ENCODE measurements around the gene ALX4. TPM values are rescaled to one million over a fixed set of nuclear protein-coding genes. Genes with fewer than 3 reads are reported as not detected.

ALX4 gene
- total and polyA plus RNA-seq, 2 donors (not counting 3 experiments of a cell fraction or from before 2014, with no cell fraction given) = not detected

- Histone ChIP-seq H3K9me1 (replicated peaks; ENCODE audit: control insufficient read depth, extremely low read depth, insufficient read depth, low read length) (no peaks in the 10 kb centered on the region), H3K79me2 (ENCODE audit: control insufficient read depth, insufficient read depth, low read length) (no peaks in the 10 kb centered on the region), H3K36me3 (ENCODE audit: control insufficient read depth in 2 of 2, extremely low read depth in 1 of 2, insufficient read depth in 2 of 2, low read length in 2 of 2) (no peaks in the 10 kb centered on the region), H3K4me1 (ENCODE audit: control insufficient read depth, extremely low read depth, insufficient read depth, low read length) (no peaks in the 10 kb centered on the region), H2AFZ (ENCODE audit: low read depth, low read length) (no peak overlapping the region), H3K27ac (ENCODE audit: insufficient read depth, low read depth, low read length) (no peak overlapping the region), H3K4me3 (replicated peaks in 1 of 3; ENCODE audit: insufficient read depth in 1 of 3, low read depth in 1 of 3, low read length in 3 of 3) (no peak overlapping the region), H3K9ac (replicated peaks; ENCODE audit: extremely low read depth, insufficient read depth, low read length) (no peak overlapping the region), H3K9me3 (replicated peaks; ENCODE audit: control insufficient read depth, insufficient read depth, low read length) (no peaks in the 10 kb centered on the region), H3K4me2 (ENCODE audit: insufficient read depth, low read length) (no peak overlapping the region), H4K20me1 (replicated peaks; ENCODE audit: control insufficient read depth, extremely low read depth, insufficient read depth, low read length) (no peaks in the 10 kb centered on the region), H3K27me3 (ENCODE audit: control insufficient read depth in 2 of 2, insufficient read depth in 2 of 2, low read length in 2 of 2) (peaks cover 72 to 85% of the 10 kb centered on the region in 2 experiments)
- DNase-seq (ENCODE audit: low read depth, low spot score) (no peak), FAIRE-seq (no peak)
- intact Hi-C loops (cut with micrococcal nuclease) = no loop called here
- ChIA-PET POLR2A (no interaction called here), CTCF (interaction anchor here (0.7 to 2.4 kb wide), 4 partner anchors 9 to 230 kb away, joined by 3 to 20 read pairs (median 4); partner anchors contain the start of gene EXT2)
- TF ChIP-seq, protein P1, sequence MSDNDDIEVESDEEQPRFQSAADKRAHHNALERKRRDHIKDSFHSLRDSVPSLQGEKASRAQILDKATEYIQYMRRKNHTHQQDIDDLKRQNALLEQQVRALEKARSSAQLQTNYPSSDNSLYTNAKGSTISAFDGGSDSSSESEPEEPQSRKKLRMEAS (IDR thresholded peaks at IDR 0.05; ENCODE audit: insufficient read depth, insufficient read length) = no peak
- TF ChIP-seq GATA2 (IDR thresholded peaks at IDR 0.05; ENCODE audit: insufficient read depth, insufficient read length, low read depth, low read length) = no peak
- peak; percentile 46 for TF ChIP-seq EZH2 (IDR thresholded peaks at IDR 0.05; ENCODE audit: borderline replicate concordance, low read depth, low read length, severe bottlenecking)
- dilution Hi-C loops (cut with MboI; ENCODE audit: extremely low pct_ligation_motif_present, low sequenced_read_pairs) = no loop called here
- BruUV-seq (replicated peaks) = no TSS peak
These were observed 15.0 kb upstream of the ALX4 start for GRCh38 chr11:44324749-44325525.

GRCh38 chr11:44324222-44324621, 14.3 kb upstream of the ALX4 start:
- H3K9ac ChIP-seq (replicated peaks; ENCODE audit: extremely low read depth, insufficient read depth, low read length) = no peak overlapping the region
- no peaks in the 10 kb centered on the region for H4K20me1 ChIP-seq (replicated peaks; ENCODE audit: control insufficient read depth, extremely low read depth, insufficient read depth, low read length)
- no peak overlapping the region for H2AFZ ChIP-seq (ENCODE audit: low read depth, low read length)
- H3K9me1 ChIP-seq (replicated peaks; ENCODE audit: control insufficient read depth, extremely low read depth, insufficient read depth, low read length) = no peaks in the 10 kb centered on the region
- H3K27ac ChIP-seq (ENCODE audit: insufficient read depth, low read depth, low read length) = no peak overlapping the region
- dilution Hi-C loops (cut with MboI; ENCODE audit: extremely low pct_ligation_motif_present, low sequenced_read_pairs) = no loop called here
- intact Hi-C loops (cut with micrococcal nuclease) = no loop called here
- H3K27me3 ChIP-seq (ENCODE audit: control insufficient read depth in 2 of 2, insufficient read depth in 2 of 2, low read length in 2 of 2) = peaks cover 75 to 86% of the 10 kb centered on the region in 2 experiments
- no TSS peak for BruUV-seq (replicated peaks)
- no peaks in the 10 kb centered on the region for H3K4me1 ChIP-seq (ENCODE audit: control insufficient read depth, extremely low read depth, insufficient read depth, low read length)
- no peaks in the 10 kb centered on the region for H3K36me3 ChIP-seq (ENCODE audit: control insufficient read depth in 2 of 2, extremely low read depth in 1 of 2, insufficient read depth in 2 of 2, low read length in 2 of 2)
- H3K9me3 ChIP-seq (replicated peaks; ENCODE audit: control insufficient read depth, insufficient read depth, low read length) = no peaks in the 10 kb centered on the region
- ChIA-PET CTCF (interaction anchor here (1.3 to 1.8 kb wide), 2 partner anchors 10 to 230 kb away, joined by 3 to 6 read pairs; partner anchors contain the start of gene EXT2), POLR2A (no interaction called here)
- no peak for TF ChIP-seq MYC (IDR thresholded peaks at IDR 0.05; ENCODE audit: low read depth, low read length)
- TF ChIP-seq, protein P2, sequence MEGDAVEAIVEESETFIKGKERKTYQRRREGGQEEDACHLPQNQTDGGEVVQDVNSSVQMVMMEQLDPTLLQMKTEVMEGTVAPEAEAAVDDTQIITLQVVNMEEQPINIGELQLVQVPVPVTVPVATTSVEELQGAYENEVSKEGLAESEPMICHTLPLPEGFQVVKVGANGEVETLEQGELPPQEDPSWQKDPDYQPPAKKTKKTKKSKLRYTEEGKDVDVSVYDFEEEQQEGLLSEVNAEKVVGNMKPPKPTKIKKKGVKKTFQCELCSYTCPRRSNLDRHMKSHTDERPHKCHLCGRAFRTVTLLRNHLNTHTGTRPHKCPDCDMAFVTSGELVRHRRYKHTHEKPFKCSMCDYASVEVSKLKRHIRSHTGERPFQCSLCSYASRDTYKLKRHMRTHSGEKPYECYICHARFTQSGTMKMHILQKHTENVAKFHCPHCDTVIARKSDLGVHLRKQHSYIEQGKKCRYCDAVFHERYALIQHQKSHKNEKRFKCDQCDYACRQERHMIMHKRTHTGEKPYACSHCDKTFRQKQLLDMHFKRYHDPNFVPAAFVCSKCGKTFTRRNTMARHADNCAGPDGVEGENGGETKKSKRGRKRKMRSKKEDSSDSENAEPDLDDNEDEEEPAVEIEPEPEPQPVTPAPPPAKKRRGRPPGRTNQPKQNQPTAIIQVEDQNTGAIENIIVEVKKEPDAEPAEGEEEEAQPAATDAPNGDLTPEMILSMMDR (IDR thresholded peaks at IDR 0.05; ENCODE audit: extremely low read depth in 1 of 2, insufficient read depth in 1 of 2, low read depth in 1 of 2, low read length in 2 of 2) = no peak
- TF ChIP-seq GATA2 (IDR thresholded peaks at IDR 0.05; ENCODE audit: insufficient read depth, insufficient read length, low read depth, low read length) = no peak
- TF ChIP-seq JUN (IDR thresholded peaks at IDR 0.05; ENCODE audit: borderline replicate concordance, insufficient read depth, insufficient read length, low read depth) = no peak
- no peak for TF ChIP-seq POLR2A (IDR thresholded peaks at IDR 0.05; ENCODE audit: low read depth, low read length)
- TF ChIP-seq, protein P1 (IDR thresholded peaks at IDR 0.05; ENCODE audit: insufficient read depth, insufficient read length) = no peak
- no peak for TF ChIP-seq POLR2AphosphoS5 (IDR thresholded peaks at IDR 0.05; ENCODE audit: insufficient read depth, low read depth, low read length)
- TF ChIP-seq EZH2 (IDR thresholded peaks at IDR 0.05; ENCODE audit: borderline replicate concordance, low read depth, low read length, severe bottlenecking) = no peak
- TF ChIP-seq FOS (IDR thresholded peaks at IDR 0.05; ENCODE audit: borderline replicate concordance, insufficient read depth, low read length) = no peak
- H3K4me2 ChIP-seq (ENCODE audit: insufficient read depth, low read length) = no peak overlapping the region
- no peaks in the 10 kb centered on the region for H3K79me2 ChIP-seq (ENCODE audit: control insufficient read depth, insufficient read depth, low read length)
- FAIRE-seq (no peak), DNase-seq (ENCODE audit: low read depth, low spot score) (no peak)
- no peak overlapping the region for H3K4me3 ChIP-seq (replicated peaks in 1 of 3; ENCODE audit: insufficient read depth in 1 of 3, low read depth in 1 of 3, low read length in 3 of 3)

Data from endothelial cell of umbilical vein (primary cell).